Neural progenitor cell (in vitro differentiated cells): ENCODE data around the gene CLDN25.

Experiments
- EZH2 ChIP-seq: fragments of 200-600 bp; sonication (generic); IDR thresholded peaks from 2 replicates; pipeline ENCODE4 v1.6.1; 2017; ENCODE audit warnings: antibody characterized with exemption, mild to moderate bottlenecking, moderate library complexity
- TF ChIP-seq, protein P1 (sequence below): fragments of 200-600 bp; sonication (generic); IDR thresholded peaks from 2 replicates; pipeline ENCODE4 v1.5.1; 2017; ENCODE audit warnings: antibody characterized with exemption, mild to moderate bottlenecking

DNA sequence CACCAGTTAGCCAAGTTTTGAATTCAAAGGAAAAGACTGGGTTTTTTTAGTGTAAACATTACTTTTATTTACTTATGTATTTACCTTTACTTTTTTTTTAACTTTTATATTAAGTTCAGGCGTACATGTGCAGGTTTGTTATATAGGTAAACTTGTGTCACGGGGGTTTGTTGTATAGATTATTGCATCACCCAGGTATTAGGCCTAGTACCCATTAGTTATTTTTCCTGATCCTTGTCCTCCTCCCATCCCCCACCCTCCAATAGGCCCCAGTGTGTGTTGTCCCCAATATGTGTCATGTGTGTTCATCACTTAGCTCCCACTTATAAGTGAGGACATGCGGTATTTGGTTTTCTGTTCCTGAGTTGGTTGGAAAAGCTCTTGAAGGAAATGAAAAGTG is 26.7 kb upstream of the CLDN25 start:
- TF ChIP-seq, protein P1, sequence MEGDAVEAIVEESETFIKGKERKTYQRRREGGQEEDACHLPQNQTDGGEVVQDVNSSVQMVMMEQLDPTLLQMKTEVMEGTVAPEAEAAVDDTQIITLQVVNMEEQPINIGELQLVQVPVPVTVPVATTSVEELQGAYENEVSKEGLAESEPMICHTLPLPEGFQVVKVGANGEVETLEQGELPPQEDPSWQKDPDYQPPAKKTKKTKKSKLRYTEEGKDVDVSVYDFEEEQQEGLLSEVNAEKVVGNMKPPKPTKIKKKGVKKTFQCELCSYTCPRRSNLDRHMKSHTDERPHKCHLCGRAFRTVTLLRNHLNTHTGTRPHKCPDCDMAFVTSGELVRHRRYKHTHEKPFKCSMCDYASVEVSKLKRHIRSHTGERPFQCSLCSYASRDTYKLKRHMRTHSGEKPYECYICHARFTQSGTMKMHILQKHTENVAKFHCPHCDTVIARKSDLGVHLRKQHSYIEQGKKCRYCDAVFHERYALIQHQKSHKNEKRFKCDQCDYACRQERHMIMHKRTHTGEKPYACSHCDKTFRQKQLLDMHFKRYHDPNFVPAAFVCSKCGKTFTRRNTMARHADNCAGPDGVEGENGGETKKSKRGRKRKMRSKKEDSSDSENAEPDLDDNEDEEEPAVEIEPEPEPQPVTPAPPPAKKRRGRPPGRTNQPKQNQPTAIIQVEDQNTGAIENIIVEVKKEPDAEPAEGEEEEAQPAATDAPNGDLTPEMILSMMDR = no peak
- TF ChIP-seq EZH2 = no peak
